Caco-2 (cell line): ENCODE results near the gene CRYBG1. TPM values are rescaled to one million over a fixed set of nuclear protein-coding genes. Genes with fewer than 3 reads are reported as not detected.

Source experiments
- BruUV-seq: library from RNA; stranded (reverse); fragments of 400-500 nt; replicated peaks from 2 replicates; lab custom pipeline; 2021; lab: Mats Ljungman, UMichigan
- CTCF ChIA-PET: fragments of 300-600 bp; sonication (Branson Sonifier 250); formaldehyde crosslinking; loops from one replicate; lab custom pipeline; 2022; ENCODE audit warnings: antibody characterized with exemption; lab: Charles Lee
- POLR2A ChIA-PET: fragments of 300-600 bp; sonication (Branson Sonifier 250); formaldehyde crosslinking; loops from one replicate; lab custom pipeline; 2022; ENCODE audit warnings: antibody characterized with exemption; lab: Charles Lee
- DNase-seq, 2 experiments: peaks; one replicate each; pipeline versions ENCODE4 v3.0.0 to v3.0.0-alpha.2; 2020 to 2022
- H3K27me3 ChIP-seq: replicated peaks from 2 replicates; pipeline ENCODE4 v1.6.0; 2011; ENCODE audit warnings: low read length; ENCODE audit not compliant: control insufficient read depth, insufficient read depth
- H3K36me3 ChIP-seq: 2 replicates; pipeline ENCODE4 v1.5.1; 2011; ENCODE audit warnings: low read length; ENCODE audit not compliant: control insufficient read depth, insufficient read depth
- H3K4me1 ChIP-seq: fragments of 250-450 bp; sonication (Bioruptor Pico); 2 replicates; pipeline ENCODE4 v1.5.1; 2020; ENCODE audit warnings: mild to moderate bottlenecking
- H3K4me3 ChIP-seq: 2 replicates; pipeline ENCODE4 v1.5.1; 2011; ENCODE audit warnings: low read depth, mild to moderate bottlenecking, control low read depth, low read length
- H3K9me3 ChIP-seq: fragments of 250-450 bp; sonication (Bioruptor Pico); 2 replicates; pipeline ENCODE4 v1.5.1; 2020; ENCODE audit warnings: mild to moderate bottlenecking, moderate library complexity
- H3K27ac Mint-ChIP-seq: one replicate; pipeline ENCODE4 v1.8.0; 2022; ENCODE audit warnings: mixed read lengths; ENCODE audit not compliant: unreplicated experiment
- H3K27me3 Mint-ChIP-seq: one replicate; pipeline ENCODE4 v1.8.0; 2022; ENCODE audit warnings: mixed read lengths; ENCODE audit not compliant: insufficient read depth, unreplicated experiment
- H3K36me3 Mint-ChIP-seq: one replicate; pipeline ENCODE4 v1.8.0; 2022; ENCODE audit warnings: mild to moderate bottlenecking, mixed read lengths; ENCODE audit not compliant: insufficient read depth, unreplicated experiment
- H3K4me1 Mint-ChIP-seq: one replicate; pipeline ENCODE4 v1.8.0; 2022; ENCODE audit warnings: low read depth, mixed read lengths; ENCODE audit not compliant: unreplicated experiment
- H3K4me3 Mint-ChIP-seq: one replicate; pipeline ENCODE4 v1.8.0; 2022; ENCODE audit warnings: mild to moderate bottlenecking, moderate library complexity, mixed read lengths; ENCODE audit not compliant: unreplicated experiment
- H3K9me3 Mint-ChIP-seq: one replicate; pipeline ENCODE4 v1.8.0; 2022; ENCODE audit warnings: mixed read lengths; ENCODE audit not compliant: unreplicated experiment
- intact Hi-C: fragments of 100-400 bp; cut with micrococcal nuclease; formaldehyde crosslinking; loops from one replicate; pipeline ENCODE4 v1.10.0; 2022; ENCODE audit not compliant: unreplicated experiment
- total RNA-seq: library from RNA; stranded (reverse); gene quantifications from 2 replicates; pipeline ENCODE4 v1.2.3, GENCODE V29; 2022
- TF ChIP-seq, protein P1 (sequence below), 2 experiments: fragments of 200-600 bp in 1 of 2; IDR thresholded peaks; 1 replicate in 1 of 2; 2 replicates in 1 of 2; pipeline versions ENCODE4 v1.5.1 to v1.8.0; 2011 to 2022; ENCODE audit warnings: antibody characterized with exemption in 1 of 2, control low read depth in 1 of 2, inconsistent platforms in 1 of 2, low read depth in 1 of 2, low read length in 1 of 2, mild to moderate bottlenecking in 1 of 2, moderate library complexity in 1 of 2; ENCODE audit not compliant: insufficient read depth in 1 of 2, severe bottlenecking in 1 of 2, unreplicated experiment in 1 of 2

The CRYBG1 gene
- total RNA-seq, 1 experiment from 2014 or later: 13.2 TPM

DNA sequence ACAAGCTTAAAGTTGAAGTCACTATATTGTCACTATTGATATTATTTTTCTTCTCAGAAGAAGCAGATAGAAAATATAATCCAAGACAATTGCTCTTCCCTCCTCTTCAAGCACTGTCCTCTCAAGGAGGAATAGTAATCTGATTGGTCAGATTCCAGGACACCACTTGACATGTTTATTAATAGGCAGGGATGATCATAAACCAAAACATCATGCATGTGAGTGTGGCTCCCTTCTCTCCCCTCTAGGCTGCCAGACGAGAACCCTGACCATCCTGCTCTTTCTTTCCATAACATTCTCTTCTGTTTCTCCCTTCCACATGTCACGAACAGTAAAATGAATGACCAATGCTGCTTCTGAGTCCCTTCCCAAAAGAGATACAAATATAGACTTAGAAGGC is 42.5 kb upstream of the CRYBG1 start:
- Histone ChIP-seq H3K36me3 (no peaks in the 10 kb centered on the region), H3K4me1 (peaks cover 4% of the 10 kb centered on the region), H3K4me3 (no peak overlapping the region), H3K27me3 (no peaks in the 10 kb centered on the region), H3K9me3 (no peaks in the 10 kb centered on the region)
- POLR2A ChIA-PET: no interaction called here
- Mint-ChIP-seq H3K36me3 (peaks cover 12% of the 10 kb centered on the region), H3K27ac (no peak overlapping the region), H3K4me3 (no peak overlapping the region), H3K4me1 (peaks cover 13% of the 10 kb centered on the region), H3K27me3 (no peaks in the 10 kb centered on the region), H3K9me3 (peaks cover 10% of the 10 kb centered on the region)
- TF ChIP-seq, protein P1, sequence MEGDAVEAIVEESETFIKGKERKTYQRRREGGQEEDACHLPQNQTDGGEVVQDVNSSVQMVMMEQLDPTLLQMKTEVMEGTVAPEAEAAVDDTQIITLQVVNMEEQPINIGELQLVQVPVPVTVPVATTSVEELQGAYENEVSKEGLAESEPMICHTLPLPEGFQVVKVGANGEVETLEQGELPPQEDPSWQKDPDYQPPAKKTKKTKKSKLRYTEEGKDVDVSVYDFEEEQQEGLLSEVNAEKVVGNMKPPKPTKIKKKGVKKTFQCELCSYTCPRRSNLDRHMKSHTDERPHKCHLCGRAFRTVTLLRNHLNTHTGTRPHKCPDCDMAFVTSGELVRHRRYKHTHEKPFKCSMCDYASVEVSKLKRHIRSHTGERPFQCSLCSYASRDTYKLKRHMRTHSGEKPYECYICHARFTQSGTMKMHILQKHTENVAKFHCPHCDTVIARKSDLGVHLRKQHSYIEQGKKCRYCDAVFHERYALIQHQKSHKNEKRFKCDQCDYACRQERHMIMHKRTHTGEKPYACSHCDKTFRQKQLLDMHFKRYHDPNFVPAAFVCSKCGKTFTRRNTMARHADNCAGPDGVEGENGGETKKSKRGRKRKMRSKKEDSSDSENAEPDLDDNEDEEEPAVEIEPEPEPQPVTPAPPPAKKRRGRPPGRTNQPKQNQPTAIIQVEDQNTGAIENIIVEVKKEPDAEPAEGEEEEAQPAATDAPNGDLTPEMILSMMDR (IDR thresholded peaks at IDR 0.05; ENCODE audit: insufficient read depth in 1 of 2, low read depth in 1 of 2, low read length in 1 of 2, severe bottlenecking in 1 of 2, unreplicated experiment in 1 of 2): no peak
- BruUV-seq: no TSS peak
- CTCF ChIA-PET: no interaction called here
- intact Hi-C loops: no loop called here
- no peak for DNase-seq

DNA sequence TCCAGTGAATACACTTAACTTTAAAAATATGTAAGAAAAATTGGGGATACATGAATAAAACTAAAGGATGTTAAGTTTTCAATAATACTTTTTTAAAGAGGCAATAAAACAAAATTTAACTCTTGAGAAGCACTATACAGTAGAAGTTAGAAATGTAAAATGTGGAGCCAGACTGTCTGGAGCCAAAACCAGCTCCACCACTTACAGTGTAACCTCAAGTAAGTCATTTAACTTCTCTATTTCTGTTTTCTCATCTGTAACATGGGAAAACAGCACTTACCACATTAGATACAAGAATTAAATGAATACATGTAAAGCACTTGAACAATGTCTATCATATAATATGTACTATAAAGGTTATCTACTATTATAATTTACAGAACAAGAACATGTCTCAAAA is 41.7 kb upstream of the CRYBG1 start:
- DNase-seq: no peak
- Histone ChIP-seq H3K4me3 (no peak overlapping the region), H3K4me1 (peaks cover 4% of the 10 kb centered on the region), H3K9me3 (no peaks in the 10 kb centered on the region), H3K36me3 (no peaks in the 10 kb centered on the region), H3K27me3 (no peaks in the 10 kb centered on the region)
- ChIA-PET CTCF (no interaction called here), POLR2A (no interaction called here)
- Mint-ChIP-seq H3K27me3 (no peaks in the 10 kb centered on the region), H3K36me3 (peaks cover 8% of the 10 kb centered on the region), H3K9me3 (peaks cover 10% of the 10 kb centered on the region), H3K4me1 (peaks cover 14% of the 10 kb centered on the region), H3K27ac (no peak overlapping the region), H3K4me3 (no peak overlapping the region)
- BruUV-seq: no TSS peak
- TF ChIP-seq, protein P1 (IDR thresholded peaks at IDR 0.05; ENCODE audit: insufficient read depth in 1 of 2, low read depth in 1 of 2, low read length in 1 of 2, severe bottlenecking in 1 of 2, unreplicated experiment in 1 of 2): no peak
- intact Hi-C loops: no loop called here

DNA sequence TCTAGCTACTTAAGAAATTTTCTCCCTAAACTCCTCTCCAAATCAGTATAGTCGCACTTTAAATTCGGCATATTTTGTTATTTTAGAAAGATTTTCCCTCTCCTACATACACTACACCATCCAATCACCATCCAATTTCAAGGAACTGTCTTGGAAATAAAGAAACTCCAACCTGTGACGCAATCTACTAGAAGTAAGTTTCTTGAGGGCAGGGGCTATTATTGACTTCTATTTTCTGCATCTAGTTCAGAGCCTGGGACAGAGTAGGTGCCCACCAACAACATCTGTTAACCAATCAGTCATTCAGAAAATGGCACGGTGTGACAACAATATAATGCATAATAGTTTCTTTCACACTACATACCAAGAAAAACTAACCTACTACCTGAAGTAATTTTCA is 38.6 kb upstream of the CRYBG1 start:
- DNase-seq: no peak
- CTCF ChIA-PET: no interaction called here
- no peaks in the 10 kb centered on the region for H3K27me3 Mint-ChIP-seq
- no peak overlapping the region for H3K4me3 Mint-ChIP-seq
- peaks cover 18% of the 10 kb centered on the region for H3K4me1 Mint-ChIP-seq
- Histone ChIP-seq H3K4me1 (peaks cover 11% of the 10 kb centered on the region), H3K9me3 (no peaks in the 10 kb centered on the region), H3K27me3 (no peaks in the 10 kb centered on the region), H3K4me3 (no peak overlapping the region), H3K36me3 (no peaks in the 10 kb centered on the region)
- H3K27ac Mint-ChIP-seq: no peak overlapping the region
- no TSS peak for BruUV-seq
- TF ChIP-seq, protein P1 (IDR thresholded peaks at IDR 0.05; ENCODE audit: insufficient read depth in 1 of 2, low read depth in 1 of 2, low read length in 1 of 2, severe bottlenecking in 1 of 2, unreplicated experiment in 1 of 2): no peak
- intact Hi-C loops: no loop called here
- peaks cover 10% of the 10 kb centered on the region for H3K36me3 Mint-ChIP-seq
- POLR2A ChIA-PET: no interaction called here
- H3K9me3 Mint-ChIP-seq: peaks cover 10% of the 10 kb centered on the region
